Measurements from ENCODE around the gene ZDHHC3.

Gene ZDHHC3

DNA sequence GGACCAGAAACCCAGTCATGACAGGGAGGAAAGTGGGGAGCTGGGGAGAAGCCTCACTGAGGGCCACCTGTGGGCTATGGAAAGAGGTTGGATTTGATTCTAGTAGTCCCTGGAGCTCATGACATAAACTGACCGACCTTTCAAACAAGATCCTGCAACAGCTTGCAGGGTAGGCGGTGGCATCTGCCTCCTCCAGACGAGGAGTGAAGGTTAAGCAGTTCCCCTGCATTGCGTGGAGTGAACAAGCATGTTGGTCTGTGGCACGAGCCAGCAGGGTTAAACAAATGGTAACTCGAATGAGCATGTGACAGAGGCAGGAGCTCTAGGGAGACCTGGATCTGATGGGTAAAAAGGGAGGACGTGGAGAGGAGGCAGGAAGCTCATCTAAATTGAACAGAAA, 88.9 kb downstream of the ZDHHC3 start:
- no peak for DNase-seq

DNA sequence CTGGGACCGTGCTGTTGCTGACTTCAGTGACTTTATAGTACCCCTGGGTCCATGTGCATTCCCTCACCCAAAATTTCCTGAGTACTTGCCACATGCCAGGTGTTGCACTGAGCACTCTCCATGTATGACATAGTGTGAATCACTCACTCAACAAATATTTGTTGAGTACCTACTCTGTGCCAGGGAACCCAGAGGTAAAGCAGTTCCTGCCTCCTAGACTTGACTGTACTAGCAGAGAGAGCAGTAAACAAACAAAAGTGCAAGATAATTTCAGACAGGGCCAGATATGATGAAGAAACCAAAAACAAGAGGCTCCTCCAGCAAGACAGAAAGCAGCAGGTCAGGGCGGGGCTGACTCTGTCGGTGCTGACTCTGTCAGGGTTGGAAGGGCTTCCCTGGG, 89.4 kb downstream of the ZDHHC3 start:
- DNase-seq = no peak

DNA sequence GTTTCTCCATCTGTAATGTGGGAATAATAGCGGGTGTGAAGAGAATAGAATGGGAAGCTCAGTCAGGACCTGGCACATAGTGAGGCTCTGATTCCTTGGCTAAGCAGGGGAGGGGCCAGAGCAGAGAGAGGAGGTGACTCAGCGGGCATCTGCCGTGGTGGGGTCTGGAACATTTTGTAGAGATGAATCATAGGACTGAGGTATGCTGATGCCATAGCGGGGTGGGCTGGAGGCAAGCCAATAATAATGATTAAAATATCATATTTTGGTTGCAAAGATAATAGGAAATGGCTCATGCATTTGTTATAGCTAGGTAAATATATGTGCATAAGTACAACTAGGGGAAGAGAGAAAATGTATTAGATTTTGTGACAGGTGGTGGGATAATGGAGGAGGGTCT, 90.4 kb downstream of the ZDHHC3 start:
- DNase-seq = no peak

DNA sequence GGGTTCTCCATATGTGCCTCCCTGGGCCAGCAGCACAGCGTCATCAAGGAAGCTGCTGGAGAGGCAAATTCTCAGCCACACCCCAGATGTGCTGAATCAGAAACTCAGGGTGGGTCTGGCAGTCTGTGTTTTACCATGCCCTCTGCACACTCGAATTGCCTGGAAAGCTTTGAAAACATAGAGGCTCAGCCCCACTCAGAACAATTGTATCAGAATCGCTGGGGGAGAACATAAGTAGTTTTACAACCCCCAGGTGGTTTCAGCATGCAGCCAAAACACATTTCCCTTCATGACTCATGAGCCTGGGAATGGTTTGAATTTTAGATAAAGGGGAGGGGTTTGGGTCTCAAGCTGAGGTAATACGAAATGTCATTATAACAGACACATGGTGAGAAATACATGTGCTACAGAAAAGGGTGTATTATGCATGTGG, 92.0 kb downstream of the ZDHHC3 start:
- no peak for DNase-seq

DNA sequence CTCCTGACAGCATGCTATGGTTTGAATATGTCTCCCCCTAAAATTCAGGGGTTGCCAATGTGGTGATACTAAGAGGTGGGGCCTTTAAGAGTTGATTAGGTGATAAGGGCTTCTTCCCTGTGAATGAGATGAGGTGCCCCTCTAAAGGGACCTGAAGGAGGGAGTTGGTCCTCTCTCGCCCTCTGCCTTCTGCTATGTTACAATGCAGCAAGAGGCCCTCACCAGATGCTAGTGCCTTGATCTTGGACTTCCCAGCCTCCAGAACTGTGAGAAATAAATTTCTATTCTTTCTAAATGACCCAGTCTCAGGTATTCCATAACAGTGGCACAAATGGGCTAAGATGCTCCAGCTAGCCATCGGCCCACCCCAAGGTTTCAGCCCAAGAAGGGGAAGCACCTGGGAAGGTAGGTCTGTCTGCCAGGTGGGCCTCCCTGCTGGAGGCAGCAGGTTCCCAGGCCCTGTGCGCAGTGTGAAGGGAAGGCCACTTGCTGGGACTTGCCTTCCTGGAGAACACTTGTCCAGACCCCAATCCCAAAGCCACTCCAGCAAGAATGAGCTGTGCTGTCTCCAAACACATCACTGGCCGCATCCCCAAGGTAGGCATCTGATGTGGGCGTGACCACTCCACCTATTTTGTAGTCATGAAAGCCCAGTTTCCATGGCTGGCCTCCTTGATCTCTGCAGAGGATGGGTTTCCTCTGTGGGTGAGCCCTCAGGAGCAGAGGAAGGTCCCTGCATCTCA, 92.6 kb downstream of the ZDHHC3 start:
- no peak for DNase-seq

DNA sequence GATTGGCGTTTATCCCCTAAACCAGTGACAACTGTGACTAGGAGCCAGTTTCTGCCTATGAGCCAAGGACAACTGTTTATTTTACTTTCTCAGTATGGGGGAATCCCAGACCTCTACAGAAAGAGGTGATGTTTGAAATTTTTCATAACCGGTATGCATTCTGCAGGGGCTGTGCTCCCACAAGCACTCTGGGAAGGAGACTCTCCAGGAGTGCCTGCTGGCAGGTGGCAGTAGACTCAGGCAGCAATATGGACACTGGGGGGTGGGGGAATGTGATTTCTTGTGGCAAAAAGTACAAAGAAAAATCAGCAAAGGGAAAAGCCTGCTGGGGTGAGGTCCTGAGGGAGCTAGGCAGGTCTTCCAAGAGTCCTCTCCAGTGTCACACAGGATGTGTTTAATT, 95.7 kb downstream of the ZDHHC3 start:
- DNase-seq = no peak

DNA sequence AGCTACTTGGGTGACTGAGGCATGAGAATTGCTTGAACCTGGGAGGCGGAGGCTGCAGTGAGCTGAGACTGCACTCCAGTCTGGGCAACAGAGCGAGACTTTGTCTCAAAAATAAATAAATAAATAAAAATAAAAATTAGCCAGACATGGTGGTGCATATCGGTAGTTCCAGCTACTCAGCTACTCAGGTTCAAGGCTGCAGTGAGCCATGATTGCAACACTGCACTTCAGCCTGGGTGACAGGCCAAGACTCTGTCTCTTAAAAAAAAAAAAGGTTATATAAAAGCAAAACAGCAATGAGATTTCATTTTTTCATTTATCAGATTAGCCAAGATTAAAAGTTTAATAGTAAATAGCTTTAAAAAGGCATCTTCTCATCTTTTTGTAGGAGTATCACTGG, 98.6 kb downstream of the ZDHHC3 start:
- no peak for DNase-seq

DNA sequence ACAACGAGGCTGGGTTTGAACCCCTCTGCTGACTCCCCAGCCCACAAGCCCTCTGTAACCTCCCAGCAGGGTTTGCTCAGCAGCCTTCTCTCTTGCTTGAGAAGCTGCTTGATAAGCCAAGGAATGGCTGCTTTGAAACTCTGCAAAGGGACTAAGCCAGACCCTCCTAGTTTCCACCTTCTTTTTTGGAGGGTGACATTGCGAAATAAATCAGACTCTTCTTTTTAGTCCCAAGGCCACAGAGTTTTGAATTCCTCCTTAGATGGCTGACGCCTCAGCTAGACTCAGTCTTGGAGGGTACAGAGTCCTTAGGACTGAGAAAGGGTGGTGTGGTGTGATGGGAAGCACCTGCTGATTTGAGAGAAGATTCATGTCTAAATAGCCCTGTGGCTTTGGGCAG, 100.4 kb downstream of the ZDHHC3 start:
- DNase-seq = no peak

Measured in GF-D8 (cell line).